A673 (cell line): ENCODE measurements around the gene PCLO. TPM values are rescaled to one million over a fixed set of nuclear protein-coding genes. Genes with fewer than 3 reads are reported as not detected.
"Not testable (repeated sequence)": the region's sequence is repeated elsewhere in the genome, so short reads cannot be mapped to it uniquely, and the experiment has no call there.

Source experiments
- BruUV-seq: library from RNA; stranded (reverse); fragments of 400-500 nt; replicated peaks from 2 replicates; lab custom pipeline; 2021; lab: Mats Ljungman, UMichigan
- CTCF ChIA-PET: fragments of 300-600 bp; sonication (Branson Sonifier 250); formaldehyde crosslinking; loops from one replicate; lab custom pipeline; 2022; ENCODE audit warnings: antibody characterized with exemption; lab: Charles Lee
- POLR2A ChIA-PET: fragments of 300-600 bp; sonication (Branson Sonifier 250); formaldehyde crosslinking; loops from one replicate; lab custom pipeline; 2022; ENCODE audit warnings: antibody characterized with exemption; ENCODE audit not compliant: low non-redundant PET; lab: Charles Lee
- DNase-seq: peaks from one replicate; pipeline ENCODE4 v3.0.0-alpha.2; 2015; ENCODE audit warnings: low spot score
- H3K27ac ChIP-seq: fragments of 200-600 bp; sonication (generic); 2 replicates; pipeline ENCODE4 v1.5.1; 2016; ENCODE audit warnings: mixed run types, low read depth, mild to moderate bottlenecking, mixed read lengths, antibody characterized with exemption, low read length; ENCODE audit not compliant: poor library complexity, severe bottlenecking
- H3K27me3 ChIP-seq: fragments of 200-600 bp; sonication (generic); replicated peaks from 2 replicates; pipeline ENCODE4 v1.6.1; 2017; ENCODE audit warnings: mixed run types, low read depth, mild to moderate bottlenecking, mixed read lengths, antibody characterized with exemption, low read length; ENCODE audit not compliant: insufficient read depth, poor library complexity
- H3K36me3 ChIP-seq: fragments of 200-600 bp; sonication (generic); 2 replicates; pipeline ENCODE4 v1.6.1; 2016; ENCODE audit warnings: mixed run types, mild to moderate bottlenecking, mixed read lengths, antibody characterized with exemption, low read length; ENCODE audit not compliant: insufficient read depth, poor library complexity, severe bottlenecking
- H3K4me1 ChIP-seq: fragments of 200-600 bp; sonication (generic); 2 replicates; pipeline ENCODE4 v1.6.1; 2017; ENCODE audit warnings: mixed run types, mild to moderate bottlenecking, mixed read lengths, antibody characterized with exemption, low read length; ENCODE audit not compliant: insufficient read depth, poor library complexity, severe bottlenecking
- H3K4me3 ChIP-seq: fragments of 200-600 bp; sonication (generic); 2 replicates; pipeline ENCODE4 v1.5.1; 2016; ENCODE audit warnings: low read depth, mixed run types, mild to moderate bottlenecking, mixed read lengths, low read length; ENCODE audit not compliant: poor library complexity, severe bottlenecking
- H3K9me3 ChIP-seq: fragments of 200-600 bp; sonication (generic); 2 replicates; pipeline ENCODE4 v1.6.1; 2016; ENCODE audit warnings: mixed run types, low read depth, mild to moderate bottlenecking, mixed read lengths, antibody characterized with exemption, low read length; ENCODE audit not compliant: poor library complexity, severe bottlenecking
- EZH2 ChIP-seq: fragments of 200-600 bp; sonication (generic); IDR thresholded peaks from 2 replicates; pipeline ENCODE4 v1.6.1; 2017; ENCODE audit warnings: borderline replicate concordance, low read depth, mild to moderate bottlenecking, mixed read lengths, antibody characterized with exemption, low read length; ENCODE audit not compliant: poor library complexity, severe bottlenecking
- intact Hi-C: fragments of 100-400 bp; cut with micrococcal nuclease; formaldehyde crosslinking; loops from one replicate; pipeline ENCODE4 v1.10.0; 2022; ENCODE audit not compliant: unreplicated experiment
- total RNA-seq: library from RNA; stranded (reverse); gene quantifications from 2 replicates; pipeline ENCODE4 v1.2.3, GENCODE V29; 2021
- TF ChIP-seq, protein P1 (sequence below): fragments of 300-800, 200-600 bp; sonication (generic); conservative IDR thresholded peaks from 2 replicates; pipeline ENCODE4 v1.5.1; 2017; ENCODE audit warnings: low read depth, mild to moderate bottlenecking, antibody characterized with exemption, low read length, moderate library complexity, mixed read lengths

PCLO gene
- total RNA-seq, 1 experiment from 2014 or later = 2.1 TPM

DNA sequence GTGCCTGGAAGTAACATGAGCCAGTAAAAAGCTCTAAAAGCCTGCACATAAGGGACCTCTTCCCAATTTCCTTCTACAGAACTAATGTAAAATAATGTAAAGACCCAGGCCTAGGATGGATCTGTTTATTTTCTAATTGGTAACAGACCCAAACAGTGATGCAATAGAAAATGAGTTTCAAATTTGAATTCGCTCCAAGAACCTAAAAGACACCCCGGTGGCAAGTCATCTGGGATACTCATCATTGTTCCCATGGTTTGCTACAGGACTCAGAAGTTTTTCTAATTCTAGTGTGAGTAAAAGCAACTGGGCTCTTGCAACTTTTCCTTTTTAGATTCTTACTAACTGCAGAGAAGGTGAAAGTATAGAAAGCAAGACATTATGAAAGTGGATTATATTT lies 447.8 kb downstream of the PCLO start:
- Histone ChIP-seq H3K4me3 (no peak overlapping the region), H3K27ac (no peak overlapping the region), H3K9me3 (no peaks in the 10 kb centered on the region), H3K27me3 (no peaks in the 10 kb centered on the region), H3K4me1 (no peaks in the 10 kb centered on the region), H3K36me3 (no peaks in the 10 kb centered on the region)
- no TSS peak for BruUV-seq
- ChIA-PET POLR2A (no interaction called here), CTCF (no interaction called here)
- intact Hi-C loops = no loop called here
- TF ChIP-seq, protein P1, sequence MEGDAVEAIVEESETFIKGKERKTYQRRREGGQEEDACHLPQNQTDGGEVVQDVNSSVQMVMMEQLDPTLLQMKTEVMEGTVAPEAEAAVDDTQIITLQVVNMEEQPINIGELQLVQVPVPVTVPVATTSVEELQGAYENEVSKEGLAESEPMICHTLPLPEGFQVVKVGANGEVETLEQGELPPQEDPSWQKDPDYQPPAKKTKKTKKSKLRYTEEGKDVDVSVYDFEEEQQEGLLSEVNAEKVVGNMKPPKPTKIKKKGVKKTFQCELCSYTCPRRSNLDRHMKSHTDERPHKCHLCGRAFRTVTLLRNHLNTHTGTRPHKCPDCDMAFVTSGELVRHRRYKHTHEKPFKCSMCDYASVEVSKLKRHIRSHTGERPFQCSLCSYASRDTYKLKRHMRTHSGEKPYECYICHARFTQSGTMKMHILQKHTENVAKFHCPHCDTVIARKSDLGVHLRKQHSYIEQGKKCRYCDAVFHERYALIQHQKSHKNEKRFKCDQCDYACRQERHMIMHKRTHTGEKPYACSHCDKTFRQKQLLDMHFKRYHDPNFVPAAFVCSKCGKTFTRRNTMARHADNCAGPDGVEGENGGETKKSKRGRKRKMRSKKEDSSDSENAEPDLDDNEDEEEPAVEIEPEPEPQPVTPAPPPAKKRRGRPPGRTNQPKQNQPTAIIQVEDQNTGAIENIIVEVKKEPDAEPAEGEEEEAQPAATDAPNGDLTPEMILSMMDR = no peak
- no peak for TF ChIP-seq EZH2
- peak; percentile 17 for DNase-seq

DNA sequence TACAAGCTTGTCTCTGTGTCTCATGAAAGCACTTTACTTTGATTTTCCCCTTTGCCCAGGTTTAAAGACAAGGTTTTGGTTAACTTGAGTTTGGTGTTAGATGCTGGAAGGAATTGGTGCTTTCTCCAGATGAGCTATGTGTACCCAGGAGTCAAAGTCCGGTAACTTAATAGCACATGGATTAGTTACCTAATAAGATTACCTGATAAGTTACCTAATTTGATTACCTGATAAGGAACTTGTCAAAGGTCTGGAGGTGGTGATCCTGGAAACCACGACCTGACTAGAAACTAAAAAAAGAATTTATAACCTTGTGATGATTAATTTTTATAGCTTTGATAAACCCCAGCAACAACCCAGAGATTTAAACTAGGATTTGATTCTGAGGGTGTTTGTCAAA lies 449.2 kb downstream of the PCLO start:
- Histone ChIP-seq H3K27me3 (no peaks in the 10 kb centered on the region), H3K9me3 (no peaks in the 10 kb centered on the region), H3K4me3 (no peak overlapping the region), H3K4me1 (no peaks in the 10 kb centered on the region), H3K36me3 (no peaks in the 10 kb centered on the region), H3K27ac (no peak overlapping the region)
- DNase-seq = no peak
- POLR2A ChIA-PET = no interaction called here
- intact Hi-C loops = no loop called here
- no TSS peak for BruUV-seq
- CTCF ChIA-PET = no interaction called here
- TF ChIP-seq, protein P1 = no peak
- TF ChIP-seq EZH2 = no peak

DNA sequence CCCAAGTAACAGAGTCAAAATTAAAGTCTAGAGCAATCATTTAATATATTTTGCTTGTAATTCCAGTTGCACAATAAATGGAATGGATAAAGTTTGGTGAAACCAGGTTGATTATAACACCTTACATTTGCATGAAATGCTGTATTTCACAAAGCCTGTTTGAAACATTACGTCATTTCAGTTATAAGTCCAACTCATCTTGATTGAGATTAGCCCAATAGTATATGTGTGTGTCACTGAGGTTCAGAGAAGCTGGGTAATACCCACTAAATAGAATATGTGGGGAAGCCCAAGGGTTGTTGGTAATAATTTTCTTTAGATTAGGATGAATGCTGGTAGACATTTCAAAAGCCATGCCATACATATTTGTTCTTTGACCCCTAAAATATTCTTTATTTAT lies 456.3 kb downstream of the PCLO start:
- intact Hi-C loops, H3K4me3 ChIP-seq, H3K27ac ChIP-seq, BruUV-seq, CTCF ChIA-PET, DNase-seq, POLR2A ChIA-PET, H3K9me3 ChIP-seq, H3K36me3 ChIP-seq, H3K27me3 ChIP-seq, H3K4me1 ChIP-seq: not testable (repeated sequence)

DNA sequence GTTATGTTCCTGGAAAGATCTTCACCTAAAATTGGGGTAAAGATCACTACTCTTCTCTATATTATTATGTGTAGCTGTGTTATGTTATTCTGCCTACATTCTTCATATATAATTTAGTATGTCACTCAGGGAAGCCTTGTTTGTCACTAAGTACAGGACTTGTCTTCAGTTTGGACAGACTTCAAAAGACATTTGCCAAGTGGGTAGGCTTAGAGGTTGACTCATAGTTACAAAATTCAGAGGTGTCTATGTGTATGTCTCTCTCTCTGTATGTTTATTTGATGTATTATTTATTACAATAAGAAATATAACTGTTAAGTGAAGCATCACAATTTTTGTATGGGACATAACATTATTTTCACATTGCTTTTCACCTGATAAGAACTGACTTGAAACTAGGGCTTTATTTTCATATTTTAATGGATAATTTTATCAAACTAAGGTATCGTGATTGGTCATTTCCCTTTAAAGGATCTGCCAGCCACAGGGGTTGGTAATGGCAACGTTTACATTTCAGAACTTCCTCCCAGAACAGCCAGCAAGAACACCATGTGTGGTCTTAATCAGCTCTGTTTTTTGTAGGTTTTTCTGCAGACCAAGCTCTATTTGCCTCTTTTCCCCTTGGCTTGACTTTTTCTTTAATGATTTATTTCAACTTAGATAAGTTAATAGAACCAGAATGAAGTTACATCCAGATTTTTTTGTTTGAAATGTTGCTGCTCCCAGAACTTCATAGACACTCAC lies 457.0 kb downstream of the PCLO start:
- TF ChIP-seq, protein P1 = no peak
- TF ChIP-seq EZH2 = no peak
- no peaks in the 10 kb centered on the region for H3K36me3 ChIP-seq
- intact Hi-C loops = no loop called here
- ChIA-PET POLR2A (no interaction called here), CTCF (no interaction called here)
- no peak overlapping the region for H3K4me3 ChIP-seq
- no peaks in the 10 kb centered on the region for H3K27me3 ChIP-seq
- no peaks in the 10 kb centered on the region for H3K4me1 ChIP-seq
- no peak overlapping the region for H3K27ac ChIP-seq
- DNase-seq = no peak
- no peaks in the 10 kb centered on the region for H3K9me3 ChIP-seq
- no TSS peak for BruUV-seq
